HPDE6-E6E7 (cell line): ENCODE data around the gene PDE9A.
A peak's percentile ranks its signal among the peaks of the same experiment; 100 is the strongest.
"Not testable (repeated sequence)": the region's sequence is repeated elsewhere in the genome, so short reads cannot be mapped to it uniquely, and the experiment has no call there.

Source experiments
- DNase-seq: peaks from one replicate; pipeline ENCODE4 v3.0.0; 2011; ENCODE audit warnings: missing footprints; ENCODE audit errors: extremely low spot score

Gene PDE9A

DNA sequence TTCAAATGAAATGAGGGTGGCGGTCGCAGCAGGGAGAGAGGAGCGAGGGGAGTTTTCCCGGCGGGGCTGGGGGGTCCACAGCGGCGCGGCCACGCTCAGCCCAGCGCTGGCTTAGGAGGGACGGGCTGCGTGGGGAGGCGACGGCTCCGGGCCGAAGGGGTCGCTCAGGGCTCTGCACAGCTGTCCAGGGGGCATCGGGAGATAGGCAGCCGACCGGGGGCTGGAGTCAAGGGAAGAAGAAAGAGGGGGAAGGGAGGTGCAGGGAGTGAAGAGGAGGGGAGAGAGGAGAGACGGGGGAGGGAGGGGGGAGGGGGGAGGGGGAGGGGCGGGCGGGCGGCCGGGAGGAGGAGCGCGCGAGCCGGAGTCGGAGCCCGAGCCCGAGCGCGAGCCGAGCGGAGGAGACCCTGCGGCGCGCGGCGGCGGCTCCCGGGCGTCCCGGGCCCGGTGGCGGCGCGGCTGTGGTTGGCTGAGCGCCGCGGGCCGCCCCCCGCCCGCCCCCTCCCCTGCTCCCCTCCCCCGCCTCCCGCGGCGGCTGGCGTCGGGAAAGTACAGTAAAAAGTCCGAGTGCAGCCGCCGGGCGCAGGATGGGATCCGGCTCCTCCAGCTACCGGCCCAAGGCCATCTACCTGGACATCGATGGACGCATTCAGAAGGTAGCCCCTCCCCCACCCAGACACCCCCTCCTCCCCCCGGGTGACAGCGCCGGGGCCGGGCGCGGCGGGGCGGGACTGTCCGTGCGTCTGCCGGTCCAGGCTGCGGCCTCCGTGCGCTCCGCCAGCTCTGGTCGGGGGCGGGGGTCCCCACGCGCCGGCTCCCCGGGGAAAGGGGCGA lies at the start of gene PDE9A:
TSS of gene PDE9A (plus strand) at position 391 of the 831 bp plus-strand sequence. CDS start at position 585, 194 bp downstream.
- no peak for DNase-seq

GRCh38 chr21:42607102-42607501 lies 46.3 kb upstream of the PDE9A start:
- DNase-seq: no peak

- no peak for DNase-seq
Observed at GRCh38 chr21:42607525-42608102, 45.8 kb upstream of the PDE9A start.

DNA sequence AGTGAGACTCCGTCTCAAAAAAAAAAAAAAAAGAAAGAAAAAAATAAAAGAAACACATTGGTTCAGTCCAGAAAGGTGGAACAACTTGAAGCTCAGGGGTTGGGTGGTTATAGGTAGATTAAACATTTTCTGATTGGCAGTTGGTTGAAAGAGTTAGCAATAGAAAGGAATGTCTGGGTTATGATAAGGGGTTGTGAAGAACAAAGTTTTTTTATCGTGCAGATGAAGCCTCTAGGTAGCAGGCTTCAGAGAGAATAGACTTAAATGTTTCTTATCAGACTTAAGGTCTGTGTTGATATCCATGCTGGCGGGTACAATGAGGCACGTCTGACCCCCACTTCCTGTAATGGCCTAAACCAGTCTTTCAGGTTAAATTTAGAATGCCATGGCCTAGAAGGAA lies 45.0 kb upstream of the PDE9A start:
- no peak for DNase-seq

GRCh38 chr21:42609811-42610210 lies 43.6 kb upstream of the PDE9A start:
- no peak for DNase-seq

DNA sequence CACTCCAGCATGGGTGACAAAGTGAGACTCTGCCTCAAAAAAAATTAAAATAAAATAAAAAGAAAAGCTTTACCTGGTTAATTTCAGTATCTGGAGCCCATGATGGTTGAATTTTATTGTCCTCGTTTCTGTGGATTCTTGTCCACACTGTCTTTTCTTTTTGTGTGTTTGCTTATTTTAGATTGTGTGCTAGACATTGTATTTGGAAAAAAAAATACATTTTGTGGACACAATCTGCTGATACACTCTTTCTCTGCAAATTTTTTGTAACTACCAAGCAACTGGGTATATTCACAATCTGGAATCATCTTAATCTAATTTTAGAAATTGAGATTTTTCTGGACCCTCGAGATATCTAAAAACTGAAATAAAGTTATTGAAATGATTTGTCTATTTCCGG lies 41.6 kb upstream of the PDE9A start:
- DNase-seq: no peak

- DNase-seq: no peak
Observed at GRCh38 chr21:42612390-42612789, 41.0 kb upstream of the PDE9A start.

- no peak for DNase-seq
Observed at GRCh38 chr21:42613756-42614155, 39.7 kb upstream of the PDE9A start.

DNA sequence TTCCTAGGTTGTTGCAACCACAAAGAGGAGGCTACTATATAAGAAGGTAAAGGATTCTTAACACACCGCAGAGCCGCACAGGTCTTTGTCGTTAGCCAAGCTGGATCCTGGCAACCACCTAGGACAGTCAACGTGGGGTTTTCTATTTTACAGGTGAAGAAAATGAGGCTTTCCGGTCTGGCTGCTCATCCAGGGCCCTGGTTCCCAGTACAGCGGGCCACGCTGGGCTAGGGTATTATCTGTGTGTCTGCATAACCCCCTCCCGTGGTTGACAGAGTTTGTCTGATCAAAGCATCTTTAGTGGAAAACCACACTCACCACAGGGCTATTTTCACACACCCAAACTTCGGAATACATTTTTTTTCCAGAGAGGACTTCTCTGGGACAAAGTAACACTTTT lies 39.0 kb upstream of the PDE9A start:
- DNase-seq: no peak

DNA sequence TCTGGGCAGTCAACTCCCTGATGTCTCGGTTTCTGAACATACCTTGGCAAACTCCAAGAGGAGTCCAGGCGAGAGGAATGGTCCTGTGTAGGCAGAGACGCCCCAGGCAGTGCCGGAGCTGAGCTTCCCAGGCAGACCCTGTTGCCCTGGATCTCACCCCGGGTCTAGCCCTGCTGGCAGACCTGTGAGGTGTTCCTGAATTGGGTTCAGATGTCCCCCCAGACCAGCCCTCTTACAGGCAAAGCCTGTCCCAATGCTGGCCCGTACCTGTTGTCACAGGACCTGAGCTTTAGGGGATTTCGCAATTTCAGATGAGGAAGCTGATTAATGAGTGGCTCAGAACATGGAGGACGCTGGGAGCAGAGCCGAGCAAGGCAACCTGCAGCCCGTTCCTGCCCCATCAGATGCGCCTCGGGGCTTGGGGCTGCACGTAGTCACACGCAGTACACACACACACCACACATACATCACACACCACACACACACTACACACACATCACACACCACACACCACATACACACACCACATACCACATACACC lies 38.5 kb upstream of the PDE9A start:
- peak; percentile 87 for DNase-seq

DNA sequence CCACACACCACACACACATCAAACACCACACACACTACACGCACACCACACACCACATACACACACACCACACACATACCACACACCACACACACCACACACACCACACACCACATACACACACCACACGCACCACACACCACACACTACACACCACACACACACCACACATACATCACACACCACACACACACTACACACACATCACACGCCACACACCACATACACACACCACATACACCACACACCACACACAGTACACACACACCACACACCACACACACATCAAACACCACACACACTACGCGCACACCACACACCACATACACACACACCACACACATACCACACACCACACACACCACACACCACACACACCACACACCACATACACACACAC lies 38.0 kb upstream of the PDE9A start:
- DNase-seq: not testable (repeated sequence)

GRCh38 chr21:42615924-42616323 lies 37.5 kb upstream of the PDE9A start:
- DNase-seq: no peak

- DNase-seq: no peak
Observed at GRCh38 chr21:42616446-42616845, 37.0 kb upstream of the PDE9A start.

DNA sequence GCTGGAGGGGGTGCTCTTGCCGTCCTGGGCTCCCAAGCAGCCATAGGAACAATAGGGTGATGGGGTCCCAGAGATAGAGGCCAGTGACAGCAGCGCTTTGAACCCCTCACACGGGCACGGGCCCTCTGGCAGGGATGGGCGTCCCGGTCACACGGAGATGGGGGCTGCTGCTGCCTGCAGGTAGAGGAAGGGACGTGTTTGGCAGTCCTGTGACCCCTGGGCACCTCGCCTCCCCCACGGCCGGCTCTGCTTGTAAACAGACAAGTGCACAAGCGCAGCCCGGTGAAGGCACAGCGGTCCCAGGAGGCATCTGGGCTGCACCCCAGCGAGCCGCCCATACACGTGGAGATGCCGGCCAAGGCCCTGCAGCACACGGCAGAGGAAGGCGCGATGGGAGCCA lies 36.5 kb upstream of the PDE9A start:
- DNase-seq: no peak

GRCh38 chr21:42617486-42617885 lies 35.9 kb upstream of the PDE9A start:
- no peak for DNase-seq

- DNase-seq: no peak
Observed at GRCh38 chr21:42618707-42619102, 34.7 kb upstream of the PDE9A start.

GRCh38 chr21:42619166-42619565 lies 34.3 kb upstream of the PDE9A start:
- DNase-seq: no peak

DNA sequence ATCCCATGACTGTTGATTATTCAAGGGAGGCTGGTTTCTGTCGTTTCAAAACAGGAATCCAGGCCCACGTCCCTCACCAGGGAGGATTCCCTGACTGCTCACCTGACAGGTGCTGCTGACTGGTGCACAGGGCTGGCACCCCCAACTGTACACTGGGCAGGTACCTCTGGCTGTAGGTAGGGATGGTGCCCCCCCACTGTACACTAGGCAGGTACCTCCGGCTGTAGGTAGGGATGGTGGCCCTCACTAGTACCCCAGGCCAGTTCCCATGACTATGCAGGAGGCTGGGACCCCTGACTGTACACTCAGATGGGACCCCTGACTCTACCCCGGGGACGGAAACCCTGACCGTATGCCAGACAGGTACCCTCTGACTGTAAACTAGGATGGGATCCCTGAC lies 33.6 kb upstream of the PDE9A start:
- DNase-seq: no peak

DNA sequence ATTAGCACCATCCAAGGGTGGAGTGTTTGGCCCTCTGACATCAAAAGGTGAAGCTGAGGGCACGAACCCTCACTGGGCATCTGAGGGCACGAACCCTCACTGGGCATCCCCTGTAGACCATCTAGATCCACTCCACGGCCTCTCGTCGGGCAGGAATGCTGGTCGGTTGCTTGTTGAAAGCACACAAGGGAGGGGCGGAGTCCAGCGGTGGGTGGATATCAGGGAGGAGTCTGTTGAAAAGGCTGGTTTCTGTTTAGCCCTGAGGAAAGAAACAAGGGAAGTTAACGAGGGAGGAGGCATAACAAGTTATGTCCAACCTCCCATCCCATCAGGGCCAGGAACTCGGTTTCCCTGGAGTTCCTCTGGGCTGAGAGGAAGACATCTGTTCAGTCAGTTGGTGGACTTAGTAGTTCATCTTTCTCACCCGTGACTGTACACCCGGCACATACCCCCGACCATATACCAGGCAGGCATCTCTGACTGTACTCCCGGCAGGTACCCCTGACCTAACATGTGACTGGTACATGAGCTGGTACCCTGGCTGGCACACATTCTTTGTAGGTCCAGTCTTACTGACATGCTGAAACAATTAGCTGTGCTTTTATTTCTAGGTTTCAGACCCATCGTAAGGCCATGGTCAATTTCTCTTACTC lies 32.1 kb upstream of the PDE9A start:
- no peak for DNase-seq

- no peak for DNase-seq
Observed at GRCh38 chr21:42621819-42622177, 31.6 kb upstream of the PDE9A start.

DNA sequence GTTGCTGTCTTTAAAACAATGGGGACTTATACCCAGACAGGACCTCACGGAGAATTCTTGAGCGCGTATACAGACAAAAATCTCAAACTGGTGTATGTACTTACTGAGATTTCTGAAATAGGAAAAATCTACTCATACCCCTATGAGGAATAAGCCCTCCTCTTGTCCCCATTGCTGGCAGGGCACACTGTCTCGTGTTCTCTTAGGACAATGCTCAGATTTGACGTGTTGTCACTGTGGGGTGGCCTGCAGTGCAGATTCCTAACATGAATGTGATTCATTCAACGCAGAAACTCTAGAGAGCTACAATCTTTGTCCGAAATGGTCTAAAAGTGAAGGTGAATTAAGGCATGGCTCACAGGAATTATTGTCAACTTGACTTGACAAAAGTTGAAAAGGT lies 31.1 kb upstream of the PDE9A start:
- no peak for DNase-seq

DNA sequence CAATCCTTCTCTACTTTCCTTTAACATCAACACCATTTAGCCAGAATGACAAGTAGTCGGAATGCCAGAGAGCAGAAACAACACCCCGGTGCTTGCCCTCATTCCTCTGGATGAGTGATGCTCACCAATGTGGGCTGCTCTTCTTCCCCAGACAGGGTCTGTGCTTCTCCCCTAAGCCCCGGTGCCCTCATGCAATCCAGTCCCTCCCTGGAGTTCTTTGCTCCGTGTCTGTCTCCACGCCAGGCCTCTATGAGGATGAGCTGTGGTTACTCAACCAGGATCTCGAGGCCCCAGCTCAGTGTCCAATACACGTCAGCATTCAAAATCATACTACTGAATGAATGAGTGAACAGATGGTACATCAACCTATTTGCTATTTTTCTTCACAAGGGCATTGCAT lies 29.7 kb upstream of the PDE9A start:
- DNase-seq: no peak
